Renal pelvis (tissue), 4 donors: ENCODE measurements around the gene QSOX1. TPM values are rescaled to one million over a fixed set of nuclear protein-coding genes. Genes with fewer than 3 reads are reported as not detected.
A peak's percentile ranks its signal among the peaks of the same experiment; 100 is the strongest.

Source experiments
- DNase-seq: peaks from one replicate; pipeline ENCODE4 v3.0.0-alpha.2; 2013
- polyA plus RNA-seq, 3 donors: library from polyadenylated mRNA; unstranded; fragments of 120-200 nt; gene quantifications; one replicate each; pipeline ENCODE4 v1.2.1, GENCODE V29; 2013; ENCODE audit not compliant: insufficient read length in 3 of 3

Gene QSOX1
- polyA plus RNA-seq, 3 donors: 59.2 to 68.7 (median 67.7) TPM

DNA sequence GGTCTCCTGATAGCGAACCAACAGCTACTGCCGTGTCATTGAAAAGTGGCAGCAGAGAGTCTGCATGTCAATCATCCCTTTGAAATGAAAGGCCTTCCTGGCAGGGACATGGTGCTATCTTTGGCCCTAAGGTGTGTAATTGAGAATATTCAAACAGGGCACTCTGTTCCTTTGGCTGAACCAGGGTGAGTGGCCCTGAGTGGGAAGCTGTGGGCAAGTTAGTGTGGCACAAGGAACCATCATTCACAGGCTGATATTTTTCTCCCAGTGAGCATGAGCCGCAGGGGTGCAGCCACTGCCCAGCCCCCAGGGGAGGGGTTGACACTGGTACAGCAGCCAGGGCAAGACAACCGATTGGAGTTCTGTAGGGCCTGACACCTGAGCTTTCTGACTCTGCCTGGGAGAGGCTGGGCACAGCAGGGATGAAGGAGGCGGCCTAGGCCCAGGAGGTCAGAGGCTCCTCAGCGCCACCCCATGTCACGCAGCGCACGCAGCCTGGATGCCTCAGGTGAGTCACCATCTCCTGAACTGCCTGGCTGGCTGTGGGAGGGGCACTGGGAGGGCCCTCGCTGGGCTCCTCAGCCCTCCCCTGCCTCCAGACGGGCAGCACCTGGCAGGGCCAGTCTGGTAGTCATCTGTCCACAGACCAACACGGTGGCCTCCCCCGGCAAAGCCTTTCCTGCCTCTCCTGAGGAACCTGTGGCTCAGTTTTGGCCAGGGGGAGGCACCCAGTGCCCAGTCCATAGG lies 13.2 kb downstream of the QSOX1 start:
- no peak for DNase-seq

DNA sequence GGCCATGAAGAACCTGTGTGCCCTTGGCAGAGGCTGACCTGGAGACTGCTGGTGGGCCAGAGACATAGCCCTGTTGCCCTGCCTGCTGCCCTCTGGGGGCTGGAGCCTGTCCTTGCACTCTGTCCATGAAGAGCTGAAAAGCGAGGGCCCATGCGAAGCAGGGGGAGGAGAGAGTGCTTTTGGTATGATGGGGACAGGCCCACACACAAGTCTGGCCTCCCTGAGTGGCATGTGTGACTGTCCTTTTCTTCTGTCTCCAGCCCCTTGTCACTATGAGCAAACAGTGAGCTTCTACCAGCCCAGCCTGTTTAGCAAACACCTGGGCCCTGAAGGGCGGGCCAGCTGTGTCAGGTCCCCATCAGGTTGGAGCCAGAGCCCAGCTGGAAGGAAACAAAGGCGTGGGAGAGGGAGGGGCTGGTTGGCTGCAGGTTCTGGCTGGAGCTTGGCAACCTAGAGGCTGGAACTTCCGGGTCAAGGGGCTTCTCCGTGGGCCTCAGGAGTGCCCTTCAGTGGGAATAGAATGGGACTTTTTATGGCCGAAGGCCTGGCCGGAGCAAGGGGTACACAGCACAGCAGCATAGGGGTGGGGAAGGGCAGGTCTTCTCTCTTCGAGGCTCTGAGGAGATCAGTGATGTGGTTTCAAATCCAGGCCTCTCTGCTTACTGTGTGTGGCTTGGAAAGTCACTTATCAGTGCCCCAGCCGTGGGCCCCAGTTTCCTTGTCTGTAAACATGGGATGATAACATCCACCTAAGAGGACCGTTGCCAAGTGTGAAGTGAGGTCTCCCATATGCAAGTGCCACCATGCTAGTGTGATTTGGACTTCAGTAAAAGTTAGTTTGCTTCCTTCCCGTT lies 14.3 kb downstream of the QSOX1 start:
- DNase-seq: no peak

DNA sequence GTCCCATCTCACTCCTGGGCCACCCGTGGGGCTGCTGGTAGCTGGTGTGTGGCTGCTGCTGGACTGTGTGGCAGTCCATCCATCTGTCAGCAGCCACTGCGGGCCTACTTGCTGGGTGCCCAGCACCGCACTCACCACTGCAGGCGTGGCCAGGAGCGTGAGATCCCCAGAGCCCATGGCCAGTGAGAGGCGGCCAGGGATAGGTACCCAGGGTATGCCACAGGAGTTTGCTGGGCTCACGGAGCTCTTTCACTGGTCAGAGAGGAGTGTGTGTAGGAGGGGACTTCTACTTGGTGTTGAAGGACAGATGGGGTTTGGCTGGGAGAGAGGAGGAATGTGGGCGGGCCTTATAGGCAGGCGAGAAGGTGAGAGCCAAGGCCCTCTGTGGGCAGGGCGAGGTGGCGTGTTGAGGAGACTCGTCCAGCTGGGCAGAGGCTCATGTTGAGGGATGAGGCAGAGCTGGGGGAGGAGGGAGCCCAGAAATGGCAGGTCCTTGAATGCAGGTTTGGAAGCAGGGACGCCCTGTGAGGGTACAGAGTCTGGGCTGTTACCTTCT lies 15.0 kb downstream of the QSOX1 start:
- no peak for DNase-seq

DNA sequence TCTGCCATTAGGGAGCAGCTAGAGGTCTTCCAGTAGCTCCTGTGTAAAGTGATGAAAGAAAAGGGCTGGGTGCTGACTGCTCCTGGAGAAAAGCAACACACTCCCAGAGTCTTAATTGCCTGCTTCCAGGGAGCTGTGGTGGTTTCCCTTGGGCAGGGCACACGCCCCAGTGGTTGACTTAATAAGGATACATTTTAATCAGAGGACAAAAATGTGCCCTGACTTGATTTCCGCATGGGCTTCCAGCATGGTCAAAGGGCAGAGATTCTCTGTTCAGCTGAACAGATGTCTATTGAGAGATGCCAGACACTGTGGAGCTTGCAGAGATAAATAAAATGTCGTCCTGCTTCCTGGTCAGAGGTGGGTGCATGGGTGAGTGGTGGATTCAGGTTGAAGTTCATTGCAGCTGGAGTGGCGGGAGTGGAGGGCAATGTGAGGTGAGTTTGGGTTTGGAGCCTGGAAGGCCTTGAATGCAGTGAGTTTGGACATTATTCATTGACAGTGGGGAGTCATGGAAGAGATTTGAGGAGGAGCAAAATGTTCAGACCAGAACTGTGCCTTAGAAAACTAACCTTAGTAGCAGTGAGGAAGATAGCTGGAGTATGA lies 16.0 kb downstream of the QSOX1 start:
- DNase-seq: no peak

DNA sequence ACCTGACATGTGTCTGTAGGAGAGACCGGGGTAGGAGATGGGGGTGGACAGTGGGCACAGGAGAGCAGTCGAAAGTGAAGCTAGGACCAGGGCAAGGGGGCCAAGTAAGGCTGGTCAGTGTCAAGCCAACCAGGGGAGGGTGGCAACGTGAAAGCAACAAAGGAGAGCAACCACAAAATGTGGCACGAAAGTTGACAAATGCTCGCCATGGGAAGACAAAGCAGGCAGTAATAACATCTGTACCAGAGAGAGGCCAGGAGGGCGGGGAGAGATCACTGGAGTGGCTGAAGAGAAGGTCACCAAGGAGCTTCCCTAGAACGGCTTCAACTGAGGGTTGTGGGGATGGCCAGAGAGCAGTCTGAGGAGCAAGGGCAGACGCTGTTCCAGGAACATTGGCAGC lies 17.0 kb downstream of the QSOX1 start:
- DNase-seq: no peak

DNA sequence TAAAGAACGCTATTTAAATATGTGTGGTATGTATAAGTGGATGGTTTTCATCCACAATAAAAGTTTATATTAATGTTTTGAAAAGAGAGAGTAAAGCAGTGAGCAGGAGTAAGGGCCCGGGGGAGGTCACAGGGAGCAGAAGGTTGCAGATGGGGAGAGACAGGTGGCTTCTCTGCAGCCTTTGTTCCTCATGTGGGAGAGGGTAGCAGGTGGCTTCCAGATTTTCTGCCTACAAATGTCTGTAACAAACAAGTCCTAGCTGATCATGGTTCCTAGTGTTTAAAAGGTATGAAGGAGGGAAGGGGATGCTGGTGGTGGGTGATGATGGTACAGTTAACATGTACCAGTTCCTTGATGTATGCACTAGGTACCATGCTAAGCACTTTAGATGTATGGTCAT lies 18.8 kb downstream of the QSOX1 start:
- DNase-seq: no peak

DNA sequence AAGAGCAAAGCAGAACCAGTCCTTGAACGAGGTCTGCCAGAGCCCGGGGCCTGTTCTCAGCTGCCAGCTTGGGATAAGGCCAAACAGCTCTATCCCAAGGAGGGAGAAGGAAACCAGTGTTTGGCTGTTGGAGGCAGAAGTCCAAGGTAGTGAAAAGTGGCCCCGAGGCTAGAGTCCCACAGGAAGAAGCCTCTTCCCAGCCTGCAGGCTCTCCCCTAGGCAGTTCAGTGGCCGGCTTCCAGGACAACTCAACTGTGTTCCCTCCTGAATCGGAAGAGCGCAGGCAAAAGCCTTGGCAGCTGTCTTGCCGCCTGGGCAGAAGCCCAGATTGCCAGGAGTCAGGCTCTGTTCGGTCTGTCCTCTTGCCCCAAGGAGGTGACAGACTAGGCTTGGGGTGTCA lies 19.3 kb downstream of the QSOX1 start:
- DNase-seq: no peak

DNA sequence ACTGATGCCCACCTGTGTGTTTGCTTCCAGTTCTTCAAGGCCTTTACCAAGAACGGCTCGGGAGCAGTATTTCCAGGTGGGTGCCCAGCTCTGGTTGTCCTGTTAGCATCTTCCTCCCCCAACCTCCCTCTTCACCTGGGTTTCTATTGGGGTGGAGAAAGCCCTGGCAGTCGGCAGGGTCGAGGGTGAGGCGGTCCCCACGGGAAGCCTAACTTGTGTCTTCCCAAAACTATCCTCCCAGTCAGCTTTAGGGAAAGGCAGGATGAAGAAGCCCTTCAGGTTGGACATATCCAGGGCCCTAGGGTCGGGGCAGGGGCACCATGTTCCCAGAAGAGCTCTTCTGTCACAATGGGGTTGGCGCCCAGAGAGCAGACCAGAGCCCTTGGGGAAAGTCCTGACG lies 20.6 kb downstream of the QSOX1 start:
- DNase-seq: no peak

DNA sequence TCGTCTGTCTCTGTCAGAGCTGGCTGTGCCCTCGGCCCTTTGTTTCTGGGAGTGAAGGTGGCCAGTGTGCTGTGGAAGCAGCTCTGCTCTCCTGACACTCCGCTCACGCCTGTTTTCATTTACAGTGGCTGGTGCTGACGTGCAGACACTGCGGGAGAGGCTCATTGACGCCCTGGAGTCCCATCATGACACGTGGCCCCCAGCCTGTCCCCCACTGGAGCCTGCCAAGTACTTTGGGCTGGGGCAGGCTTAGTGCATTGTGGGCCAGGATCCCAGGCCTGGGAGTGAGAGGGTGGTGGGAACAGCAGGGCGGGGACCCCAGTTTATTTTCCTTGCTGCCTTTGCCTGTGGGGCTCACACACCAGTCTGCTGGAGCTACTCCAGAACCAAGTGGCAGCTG lies 21.1 kb downstream of the QSOX1 start:
- DNase-seq: no peak

- DNase-seq: no peak
These were observed 22.3 kb downstream of the QSOX1 start for GRCh38 chr1:180176965-180177364.

DNA sequence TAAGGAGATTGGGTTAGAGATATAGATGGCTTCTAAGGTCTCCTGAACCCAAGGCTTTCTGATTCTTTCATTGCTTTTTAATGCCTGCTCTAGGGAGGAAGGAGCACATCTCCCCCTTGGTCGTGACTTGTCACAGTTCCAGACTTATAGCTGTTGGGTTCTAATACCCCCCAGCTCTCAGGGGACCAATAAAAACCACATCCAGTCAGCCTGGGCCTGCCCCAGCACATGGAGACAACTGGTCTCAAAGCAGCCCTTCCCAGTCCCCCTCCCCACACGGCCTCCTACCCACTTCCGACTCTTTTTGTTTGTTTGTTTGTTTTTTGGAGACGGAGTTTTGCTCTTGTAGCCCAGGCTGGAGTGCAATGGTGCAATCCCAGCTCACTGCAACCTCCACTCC lies 23.3 kb downstream of the QSOX1 start:
- no peak for DNase-seq

- peak; percentile 40 for DNase-seq
These were observed 24.0 kb downstream of the QSOX1 start for GRCh38 chr1:180178511-180179161.

- DNase-seq: no peak
These were observed 24.7 kb downstream of the QSOX1 start for GRCh38 chr1:180179162-180179957.

DNA sequence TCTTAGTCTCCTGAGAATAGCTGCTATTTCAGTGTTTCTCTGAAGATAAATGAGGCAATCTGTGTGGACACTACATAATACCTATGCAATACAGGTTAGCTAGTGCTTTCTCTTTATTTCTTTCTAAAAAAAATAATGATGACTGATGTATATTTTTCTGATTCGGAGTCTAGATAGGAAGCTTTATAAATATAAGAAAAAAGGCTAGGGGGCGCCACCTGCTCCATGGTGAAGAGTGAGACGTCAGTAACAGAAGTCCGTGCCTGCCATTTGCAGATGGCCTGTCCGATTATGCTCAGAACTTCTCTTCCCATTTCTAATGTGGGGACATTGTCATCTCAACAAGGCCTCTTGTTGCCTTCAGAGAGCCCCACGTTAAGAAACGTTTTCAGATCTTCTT lies 26.4 kb downstream of the QSOX1 start:
- no peak for DNase-seq

DNA sequence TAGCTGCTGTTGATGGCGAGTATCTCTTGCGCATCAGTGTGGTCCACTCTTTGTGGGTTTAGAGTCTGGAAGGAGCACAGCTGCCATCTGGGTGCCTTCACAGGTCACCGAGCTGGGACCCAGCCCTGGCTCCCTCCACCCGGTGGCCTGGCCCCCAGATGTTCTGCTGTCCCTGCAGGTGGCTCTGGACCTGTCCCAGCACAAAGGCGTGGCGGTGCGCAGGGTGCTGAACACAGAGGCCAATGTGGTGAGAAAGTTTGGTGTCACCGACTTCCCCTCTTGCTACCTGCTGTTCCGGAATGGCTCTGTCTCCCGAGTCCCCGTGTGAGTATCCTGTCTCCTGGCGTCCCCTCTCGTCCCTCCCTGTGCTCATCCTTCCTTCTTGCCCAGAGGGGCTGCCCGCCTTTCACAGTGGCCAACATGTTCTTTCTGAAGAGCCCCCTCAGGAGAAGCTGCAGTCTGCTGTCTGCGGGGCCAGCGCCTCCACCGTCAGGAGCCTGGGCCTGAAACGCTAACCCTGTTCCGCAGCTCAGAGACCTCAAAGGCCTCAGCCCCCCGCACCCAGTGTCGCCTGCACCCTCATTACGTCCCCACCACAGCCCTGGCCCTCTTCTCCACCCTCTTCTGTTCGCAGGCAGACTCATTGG lies 27.4 kb downstream of the QSOX1 start:
- DNase-seq: no peak

DNA sequence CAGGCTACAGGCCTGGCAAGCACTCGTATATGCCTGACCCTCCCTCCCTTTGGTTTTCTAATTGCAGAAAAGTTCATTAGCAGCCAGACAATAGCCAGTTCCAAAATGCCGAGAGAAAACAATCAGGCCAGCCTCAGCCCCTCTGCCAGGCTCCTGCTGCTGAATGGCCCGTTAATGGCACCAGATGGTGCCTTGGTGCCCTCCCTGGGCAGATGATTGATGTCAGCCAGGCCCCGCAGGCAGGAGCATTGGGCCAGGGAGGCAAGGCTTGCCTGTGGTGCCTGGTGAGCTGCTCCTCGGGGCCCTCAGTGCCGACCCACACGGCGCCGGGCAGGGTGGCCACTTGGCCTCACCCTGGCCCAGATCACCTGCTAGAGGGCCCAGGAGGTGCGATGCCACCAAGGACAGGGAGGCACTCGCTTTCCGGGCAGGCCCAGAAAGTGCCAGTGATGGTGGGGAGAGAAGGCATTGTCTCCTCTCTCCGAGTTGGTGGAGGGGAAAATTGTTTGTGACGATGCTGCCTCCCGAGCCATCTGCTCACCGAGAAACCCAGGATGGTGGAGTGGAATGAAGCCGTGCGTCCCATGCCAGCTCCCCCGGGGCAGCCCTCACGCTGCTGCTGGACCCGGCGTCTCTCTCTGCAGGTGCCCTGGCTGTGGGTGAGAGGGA lies 28.1 kb downstream of the QSOX1 start:
- DNase-seq: no peak

- DNase-seq: no peak
These were observed 28.8 kb downstream of the QSOX1 start for GRCh38 chr1:180183426-180183825.

DNA sequence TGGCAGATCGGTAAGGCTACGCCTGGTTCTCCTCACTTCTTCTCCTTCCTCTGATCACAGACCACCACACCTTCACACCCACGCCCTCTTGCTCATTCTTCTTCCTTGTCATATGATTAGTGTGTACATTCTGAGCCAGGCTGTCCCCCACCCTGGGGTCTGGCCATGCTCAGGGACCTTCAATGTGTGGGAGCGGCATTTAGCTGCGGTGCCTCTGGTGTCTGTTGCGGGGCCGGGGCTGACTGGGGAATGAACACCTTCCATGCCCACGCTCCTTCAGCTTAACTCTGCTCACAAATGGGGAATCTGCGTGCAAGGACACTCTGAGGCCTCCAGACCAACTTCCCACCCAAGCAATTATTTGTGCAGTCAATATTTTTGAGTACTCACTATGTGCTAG lies 29.4 kb downstream of the QSOX1 start:
- DNase-seq: no peak

DNA sequence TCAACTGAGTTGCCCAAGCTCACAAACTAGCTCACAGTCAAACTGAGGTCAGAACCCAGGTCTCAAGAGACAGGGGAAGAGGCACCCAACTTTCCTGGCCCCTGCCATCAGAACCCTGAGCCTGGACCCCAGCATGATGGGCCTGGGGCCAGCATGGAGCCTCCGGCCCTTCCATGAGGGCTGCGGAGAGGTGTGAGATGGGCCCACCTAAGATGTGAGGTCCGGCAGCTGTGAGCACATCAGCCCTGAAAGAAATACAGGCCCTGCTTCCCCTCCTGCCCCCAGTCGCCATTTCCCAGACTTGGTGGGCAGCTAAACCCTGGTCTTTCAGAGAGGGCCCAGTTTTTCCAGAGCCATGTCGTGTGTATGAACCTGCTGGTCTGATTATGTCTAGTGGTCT lies 30.6 kb downstream of the QSOX1 start:
- no peak for DNase-seq

DNA sequence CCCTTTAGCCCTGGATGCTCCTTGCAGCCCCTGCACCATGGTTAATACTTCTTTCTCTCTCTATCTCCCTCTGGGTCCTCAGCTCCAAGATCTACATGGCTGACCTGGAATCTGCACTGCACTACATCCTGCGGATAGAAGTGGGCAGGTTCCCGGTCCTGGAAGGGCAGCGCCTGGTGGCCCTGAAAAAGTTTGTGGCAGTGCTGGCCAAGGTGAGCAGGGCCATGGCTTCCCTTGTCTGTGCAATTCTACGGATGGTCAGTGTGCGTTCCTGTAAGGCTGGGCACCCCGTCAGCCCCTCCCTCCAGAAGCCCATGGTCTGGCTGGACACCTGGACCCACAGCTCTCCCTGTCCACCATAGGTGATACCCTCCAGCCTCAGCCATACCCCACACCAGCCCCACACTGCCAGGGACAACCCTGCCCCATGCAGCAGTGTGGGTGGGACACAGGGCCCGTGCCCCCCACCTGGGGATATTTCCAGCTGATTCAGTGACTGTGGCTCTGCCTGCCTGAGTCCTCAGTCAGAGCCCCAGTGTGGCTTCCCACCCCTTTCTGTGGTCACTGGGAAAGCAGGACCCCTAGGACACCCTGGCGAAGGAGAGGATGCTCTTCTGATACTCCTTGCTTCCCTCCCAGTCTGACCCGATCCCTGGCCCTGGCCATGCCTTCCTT lies 31.4 kb downstream of the QSOX1 start:
- DNase-seq: no peak
